Heart left ventricle (tissue), 16 donors: Measurements from ENCODE around the gene SIX5. TPM values are rescaled to one million over a fixed set of nuclear protein-coding genes. Genes with fewer than 3 reads are reported as not detected.

ENCODE experiments used
- ATAC-seq, 4 donors: fragments of 200-7000 bp; cut with Tn5 transposase; one replicate each; pipeline ENCODE4 v1.9.1; 2020 to 2022; ENCODE audit warnings: moderate library complexity in 4 of 4, mild to moderate bottlenecking in 3 of 4, moderate number of reproducible peaks in 1 of 4
- DNase-seq, 5 donors: peaks; one replicate each; pipeline ENCODE4 v3.0.0-alpha.2; 2020
- H3K27ac ChIP-seq, 12 donors: fragments of 200-600 bp; sonication (generic) in 4 of 12; one replicate each; pipeline versions ENCODE4 v1.5.0 to v1.8.0; 2016 to 2022; ENCODE audit warnings: mild to moderate bottlenecking in 2 of 12
- H3K27me3 ChIP-seq, 9 donors: fragments of 200-600 bp; sonication (generic) in 2 of 9; one replicate each; pipeline versions ENCODE4 v1.5.1 to v1.8.0; 2016 to 2022; ENCODE audit warnings: mild to moderate bottlenecking in 3 of 9
- H3K36me3 ChIP-seq, 9 donors: fragments of 200-600 bp; sonication (generic) in 2 of 9; one replicate each; pipeline versions ENCODE4 v1.5.0 to v1.8.0; 2018 to 2022; ENCODE audit warnings: mild to moderate bottlenecking in 2 of 9
- H3K4me1 ChIP-seq, 12 donors: fragments of 200-600 bp; sonication (generic) in 4 of 12; one replicate each; pipeline versions ENCODE4 v1.5.0 to v1.8.0; 2016 to 2022; ENCODE audit warnings: mild to moderate bottlenecking in 3 of 12
- H3K4me3 ChIP-seq, 12 donors: fragments of 200-600 bp; sonication (generic) in 4 of 12; one replicate each; pipeline versions ENCODE4 v1.5.0 to v1.8.0; 2017 to 2022; ENCODE audit warnings: mild to moderate bottlenecking in 9 of 12, moderate library complexity in 4 of 12
- H3K9me3 ChIP-seq, 12 donors: fragments of 200-600 bp; sonication (generic) in 4 of 12; one replicate each; pipeline versions ENCODE4 v1.5.0 to v1.8.0; 2016 to 2022; ENCODE audit warnings: mild to moderate bottlenecking in 1 of 12
- POLR2A ChIP-seq, 2 donors: fragments of 450-650 bp; IDR thresholded peaks; one replicate each; pipeline ENCODE4 v1.6.1; 2017; ENCODE audit warnings: antibody characterized with exemption in 2 of 2, mild to moderate bottlenecking in 2 of 2, moderate library complexity in 2 of 2
- WGBS, 4 donors: extraction: QIAGEN DNeasy Blood & Tissue Kit in 2 of 4; methylation state at CpG; one replicate each; pipeline versions ENCODE4 v1.1.5 to v1.1.7; 2013 to 2018; 5-methylcytosine and 5-hydroxymethylcytosine counted together
- intact Hi-C, 10 donors: fragments of 100-400 bp; cut with DNase I; formaldehyde crosslinking; loops; one replicate each; pipeline versions ENCODE4 v1.11.1 to v1.14.2; 2022
- polyA plus RNA-seq, 2 donors: library from polyadenylated mRNA; stranded (reverse); fragments of 200-250 nt; gene quantifications; one replicate each; pipeline ENCODE4 v1.2.3, GENCODE V29; 2013
- total RNA-seq, 9 donors: library from RNA; depleted of rRNA in 2 of 9; stranded (reverse); fragments of >200 nt in 2 of 9; fragmentation: NEBNext Ultra II Directional in 3 of 9; extraction: Animal tissue kit (Norgen Biotek cat#: 25700) in 3 of 9; gene quantifications; one replicate each; pipeline versions ENCODE4 v1.1.0 to v1.2.4, GENCODE V29; 2016 to 2023
- TF ChIP-seq, protein P1 (sequence below), 12 donors: fragments of 200-600 bp; sonication (generic) in 4 of 12; IDR thresholded peaks; one replicate each; pipeline versions ENCODE4 v1.5.0 to v1.8.0; 2018 to 2022; ENCODE audit warnings: antibody characterized with exemption in 12 of 12, mild to moderate bottlenecking in 5 of 12
- donor health status: ischemic (EF 13 %, LVEDD 7.1; RV severe dilation, severe dysfunction).
- donor health status: healthy with polysubstance abuse.
- donor health status: DM: no; HTN: yes; CAD: no.
- donor health status: DM: no; HTN: no; CAD: no.
- donor health status: ischemic (EF 25% LVEDD 6.9; RV normal size, moderate dysfunction).
- donor health status: ischemic (EF 25% LVEDD 5.7; RV mildly dilated, moderate dysfunction).
- donor health status: healthy.
- donor health status: DM: yes; HTN: yes; CAD: no.
- donor health status: ischemic (EF 35%, LVEDD 5.7; RV mildly dilated, moderate dysfunction).
- donor health status: nonischemic (EF 11% LVEDD 7.7; RV severe dilation, severe dysfunction).
- donor health status: DM: yes; HTN: yes; CAD: no.
- donor health status: PGD.
- donor health status: ischemic (EF 29% LVEDD 5.4; RV normal size, mild dysfunction).
- donor health status: nonischemic (EF 23%, LVEDD 6.1; RV moderate dilation, normal function).

SIX5 gene
- total and polyA plus RNA-seq, 11 donors: 13.7 to 24.0 (median 21.9) TPM

DNA sequence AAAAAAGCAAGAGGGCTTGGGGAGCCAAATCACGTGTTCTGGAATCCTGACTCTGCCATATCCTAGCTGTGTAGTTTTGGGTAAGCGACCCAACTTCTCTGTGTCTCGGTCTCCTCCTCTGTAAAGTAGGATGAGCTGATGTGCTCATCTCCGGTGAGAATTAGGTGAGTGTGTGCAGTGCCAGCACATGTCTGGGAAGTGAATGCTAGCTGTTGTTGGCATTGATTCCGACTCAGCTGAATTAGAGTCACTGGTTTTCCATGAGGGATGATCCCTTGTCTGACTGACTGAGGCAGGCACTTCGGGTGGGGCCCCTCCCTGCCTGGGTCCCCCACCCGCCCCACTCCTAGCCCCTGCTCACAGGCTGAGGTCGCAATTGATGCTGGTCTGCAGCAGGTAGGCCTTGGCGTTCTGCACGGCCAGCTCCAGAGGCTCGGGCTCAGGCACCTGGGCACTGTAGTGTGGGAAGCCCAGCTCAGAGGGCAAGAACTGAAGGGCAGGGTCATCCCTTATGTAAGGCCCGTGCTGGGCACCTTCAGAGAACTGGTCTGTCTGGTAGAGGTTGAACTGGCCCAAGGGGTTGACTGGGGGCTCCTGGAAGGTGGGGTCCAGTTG, 45.2 kb upstream of the SIX5 start:
- Histone ChIP-seq H3K4me1 (peaks cover 0 to 34% (median 13%) of the 10 kb centered on the region in 12 donors), H3K27ac (no peak overlapping the region), H3K36me3 (no peaks in the 10 kb centered on the region), H3K4me3 (no peak overlapping the region), H3K27me3 (peaks cover 0 to 17% (median 0%) of the 10 kb centered on the region in 9 donors), H3K9me3 (no peaks in the 10 kb centered on the region)
- 82 to 86% (median 85%) methylated on average over 6 to 12 of the region's 12 CpGs for WGBS, 4 donors
- no peak for ATAC-seq
- TF ChIP-seq POLR2A (IDR thresholded peaks at IDR 0.05): no peak
- TF ChIP-seq, protein P1, sequence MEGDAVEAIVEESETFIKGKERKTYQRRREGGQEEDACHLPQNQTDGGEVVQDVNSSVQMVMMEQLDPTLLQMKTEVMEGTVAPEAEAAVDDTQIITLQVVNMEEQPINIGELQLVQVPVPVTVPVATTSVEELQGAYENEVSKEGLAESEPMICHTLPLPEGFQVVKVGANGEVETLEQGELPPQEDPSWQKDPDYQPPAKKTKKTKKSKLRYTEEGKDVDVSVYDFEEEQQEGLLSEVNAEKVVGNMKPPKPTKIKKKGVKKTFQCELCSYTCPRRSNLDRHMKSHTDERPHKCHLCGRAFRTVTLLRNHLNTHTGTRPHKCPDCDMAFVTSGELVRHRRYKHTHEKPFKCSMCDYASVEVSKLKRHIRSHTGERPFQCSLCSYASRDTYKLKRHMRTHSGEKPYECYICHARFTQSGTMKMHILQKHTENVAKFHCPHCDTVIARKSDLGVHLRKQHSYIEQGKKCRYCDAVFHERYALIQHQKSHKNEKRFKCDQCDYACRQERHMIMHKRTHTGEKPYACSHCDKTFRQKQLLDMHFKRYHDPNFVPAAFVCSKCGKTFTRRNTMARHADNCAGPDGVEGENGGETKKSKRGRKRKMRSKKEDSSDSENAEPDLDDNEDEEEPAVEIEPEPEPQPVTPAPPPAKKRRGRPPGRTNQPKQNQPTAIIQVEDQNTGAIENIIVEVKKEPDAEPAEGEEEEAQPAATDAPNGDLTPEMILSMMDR (IDR thresholded peaks at IDR 0.05): no peak
- no peak for DNase-seq
- intact Hi-C loops: no loop called here

DNA sequence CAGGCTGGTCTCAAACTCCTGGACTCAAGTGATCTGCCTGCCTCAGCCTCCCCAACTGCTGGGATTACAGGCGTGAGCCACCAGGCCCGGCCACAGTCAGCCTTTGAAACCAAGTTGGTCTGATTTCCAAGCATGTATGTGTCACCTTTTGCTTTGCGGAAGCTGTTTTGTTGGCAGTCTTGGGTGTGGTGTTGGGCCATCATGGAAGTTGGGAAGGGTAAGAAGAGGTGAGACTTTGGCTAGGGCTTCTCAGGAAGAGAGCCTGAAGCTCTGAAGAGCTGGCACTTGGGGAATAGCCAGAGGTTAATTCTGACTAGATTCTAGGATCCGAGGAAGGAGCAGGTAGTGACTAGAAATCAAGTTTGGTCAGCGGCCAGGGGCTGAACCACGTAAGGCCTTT, 43.2 kb upstream of the SIX5 start:
- Histone ChIP-seq H3K4me1 (peaks cover 0 to 30% (median 13%) of the 10 kb centered on the region in 12 donors), H3K27me3 (peaks cover 0 to 17% (median 0%) of the 10 kb centered on the region in 9 donors), H3K36me3 (no peaks in the 10 kb centered on the region), H3K4me3 (no peak overlapping the region), H3K9me3 (no peaks in the 10 kb centered on the region), H3K27ac (no peak overlapping the region)
- DNase-seq (no peak), ATAC-seq (no peak)
- WGBS, 4 donors: 87 to 94% (median 91%) methylated on average over 6 of the region's 6 CpGs
- TF ChIP-seq, protein P1 (IDR thresholded peaks at IDR 0.05): no peak
- no peak for TF ChIP-seq POLR2A (IDR thresholded peaks at IDR 0.05)
- intact Hi-C loops: no loop called here

DNA sequence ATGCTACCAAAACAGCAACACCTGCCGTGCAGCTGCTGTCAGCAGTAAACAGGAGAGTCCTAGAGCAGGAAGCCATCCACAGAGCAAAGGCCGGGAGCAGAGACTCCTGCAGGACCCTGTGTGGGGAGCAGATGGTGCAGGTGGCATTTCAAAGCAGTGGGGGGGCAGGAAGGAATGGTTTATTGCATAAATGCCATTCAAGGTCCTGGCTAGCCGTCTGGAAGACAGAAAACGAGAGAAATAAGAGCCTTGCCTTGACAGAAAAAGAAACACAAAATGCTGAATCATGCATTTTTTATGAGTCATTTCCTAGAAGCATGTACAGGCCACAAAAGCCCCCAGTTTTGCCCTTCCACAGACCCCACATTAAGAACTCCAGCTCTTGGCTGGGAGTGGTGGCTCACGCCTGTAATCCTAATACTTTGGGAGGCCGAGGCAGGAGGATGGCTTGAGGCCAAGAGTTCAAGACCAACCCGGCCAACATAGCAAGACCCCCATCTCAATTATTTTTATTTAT, 40.6 kb upstream of the SIX5 start:
- 60 to 71% (median 67%) methylated on average over 7 of the region's 7 CpGs for WGBS, 4 donors
- no peaks in the 10 kb centered on the region for H3K36me3 ChIP-seq
- no peak overlapping the region for H3K4me3 ChIP-seq
- peaks cover 0 to 5% (median 0%) of the 10 kb centered on the region in 9 donors for H3K27me3 ChIP-seq
- ATAC-seq (no peak), DNase-seq (no peak)
- H3K9me3 ChIP-seq: no peaks in the 10 kb centered on the region
- peaks cover 0 to 6% (median under 1%) of the 10 kb centered on the region in 12 donors for H3K4me1 ChIP-seq
- intact Hi-C loops: no loop called here
- no peak overlapping the region for H3K27ac ChIP-seq
- TF ChIP-seq, protein P1 (IDR thresholded peaks at IDR 0.05): no peak
- TF ChIP-seq POLR2A (IDR thresholded peaks at IDR 0.05): no peak

DNA sequence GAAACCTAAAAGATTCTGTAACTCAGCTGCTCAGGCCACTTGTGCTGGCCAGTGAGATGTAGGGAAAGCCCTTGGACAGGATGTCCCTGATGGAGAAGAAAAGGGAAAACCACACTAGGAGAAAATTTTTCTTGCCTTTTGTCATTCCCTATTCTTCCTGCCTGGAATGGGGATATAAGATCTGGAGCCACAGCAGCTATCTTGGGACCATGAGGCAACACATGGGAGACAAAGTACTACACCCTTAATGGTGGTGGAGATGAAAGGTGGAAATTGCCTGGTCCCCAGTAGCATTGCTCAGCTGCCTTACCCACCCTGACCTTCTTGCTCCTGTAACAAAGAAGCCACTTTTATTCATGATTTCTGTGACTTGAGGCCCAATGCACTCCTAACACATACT, 36.7 kb upstream of the SIX5 start:
- H3K27ac ChIP-seq: no peak overlapping the region
- H3K9me3 ChIP-seq: no peaks in the 10 kb centered on the region
- TF ChIP-seq, protein P1 (IDR thresholded peaks at IDR 0.05): no peak
- no peak for TF ChIP-seq POLR2A (IDR thresholded peaks at IDR 0.05)
- H3K4me3 ChIP-seq: no peak overlapping the region
- ATAC-seq (no peak), DNase-seq (no peak)
- peaks cover 0 to 5% (median 0%) of the 10 kb centered on the region in 12 donors for H3K4me1 ChIP-seq
- intact Hi-C loops: no loop called here
- H3K36me3 ChIP-seq: no peaks in the 10 kb centered on the region
- H3K27me3 ChIP-seq: peaks cover 0 to 18% (median 0%) of the 10 kb centered on the region in 9 donors
